HEK293 (cell line): ENCODE measurements around the gene ADRB1.

Experiments used
- EGR2 ChIP-seq: fragments of 450-650 bp; formaldehyde crosslinking; IDR thresholded peaks from 2 replicates; pipeline ENCODE4 v1.5.1; 2016; ENCODE audit warnings: low read depth, missing biosample characterization, missing genetic modification characterization
- PATZ1 ChIP-seq: fragments of 450-650 bp; formaldehyde crosslinking; IDR thresholded peaks from 2 replicates; pipeline ENCODE4 v1.5.1; 2016; ENCODE audit warnings: missing biosample characterization, missing genetic modification characterization
- PRDM1 ChIP-seq: fragments of 450-650 bp; formaldehyde crosslinking; IDR thresholded peaks from 2 replicates; pipeline ENCODE4; 2016; ENCODE audit warnings: missing biosample characterization, missing genetic modification characterization
- WT1 ChIP-seq: fragments of 450-650 bp; formaldehyde crosslinking; IDR thresholded peaks from 2 replicates; pipeline ENCODE4 v1.5.1; 2016; ENCODE audit warnings: missing biosample characterization, missing genetic modification characterization
- ZFP69B ChIP-seq: fragments of 450-650 bp; formaldehyde crosslinking; IDR thresholded peaks from 2 replicates; pipeline ENCODE4 v1.5.1; 2016; ENCODE audit warnings: missing biosample characterization, missing genetic modification characterization
- ZIC2 ChIP-seq: fragments of 450-650 bp; formaldehyde crosslinking; IDR thresholded peaks from 2 replicates; pipeline ENCODE4 v1.5.1; 2016; ENCODE audit warnings: missing biosample characterization, missing genetic modification characterization
- ZNF121 ChIP-seq: fragments of 450-650 bp; formaldehyde crosslinking; IDR thresholded peaks from 2 replicates; pipeline ENCODE4 v1.5.1; 2016; ENCODE audit warnings: missing biosample characterization, missing genetic modification characterization
- ZNF16 ChIP-seq: fragments of 450-650 bp; formaldehyde crosslinking; IDR thresholded peaks from 2 replicates; pipeline ENCODE4 v1.5.1; 2016; ENCODE audit warnings: low read depth, missing biosample characterization, missing genetic modification characterization
- ZNF175 ChIP-seq: fragments of 450-650 bp; formaldehyde crosslinking; IDR thresholded peaks from 2 replicates; pipeline ENCODE4 v1.5.1; 2016; ENCODE audit warnings: missing biosample characterization, missing genetic modification characterization
- ZNF24 ChIP-seq: fragments of 450-650 bp; formaldehyde crosslinking; IDR thresholded peaks from 2 replicates; pipeline ENCODE4 v1.5.1; 2016; ENCODE audit warnings: missing biosample characterization, missing genetic modification characterization
- ZNF341 ChIP-seq: fragments of 450-650 bp; formaldehyde crosslinking; IDR thresholded peaks from 2 replicates; pipeline ENCODE4; 2016; ENCODE audit warnings: low read depth, missing biosample characterization, missing genetic modification characterization
- ZNF354C ChIP-seq: fragments of 450-650 bp; formaldehyde crosslinking; IDR thresholded peaks from 2 replicates; pipeline ENCODE4 v1.5.1; 2016; ENCODE audit warnings: missing biosample characterization, missing genetic modification characterization, low read depth, borderline replicate concordance
- ZNF48 ChIP-seq: fragments of 450-650 bp; formaldehyde crosslinking; IDR thresholded peaks from 2 replicates; pipeline ENCODE4 v1.5.1; 2016; ENCODE audit warnings: missing biosample characterization, missing genetic modification characterization
- ZNF621 ChIP-seq: fragments of 450-650 bp; formaldehyde crosslinking; IDR thresholded peaks from 2 replicates; pipeline ENCODE4 v1.5.1; 2017; ENCODE audit warnings: missing biosample characterization, missing genetic modification characterization
- ZNF623 ChIP-seq: fragments of 450-650 bp; formaldehyde crosslinking; IDR thresholded peaks from 2 replicates; pipeline ENCODE4 v1.5.1; 2016; ENCODE audit warnings: missing biosample characterization, missing genetic modification characterization
- ZNF677 ChIP-seq: fragments of 450-650 bp; IDR thresholded peaks from 2 replicates; pipeline ENCODE4 v1.5.0; 2018; ENCODE audit warnings: missing biosample characterization, mild to moderate bottlenecking, missing genetic modification characterization, moderate library complexity
- TF ChIP-seq, protein P1 (sequence below): sonication (generic); formaldehyde crosslinking; IDR thresholded peaks from 2 replicates; pipeline ENCODE4 v1.8.1; 2022; ENCODE audit warnings: mild to moderate bottlenecking, moderate library complexity, missing genetic modification reagents
- TF ChIP-seq, protein P2 (sequence below): IDR thresholded peaks from 2 replicates; pipeline ENCODE4 v1.6.1; 2011; ENCODE audit warnings: mild to moderate bottlenecking, low read depth, low read length, borderline replicate concordance
- TF ChIP-seq, protein P3 (sequence below): fragments of 450-650 bp; formaldehyde crosslinking; IDR thresholded peaks from 2 replicates; pipeline ENCODE4 v1.5.1; 2016; ENCODE audit warnings: missing biosample characterization, missing genetic modification characterization
- TF ChIP-seq, protein P4 (sequence below): fragments of 450-650 bp; formaldehyde crosslinking; conservative IDR thresholded peaks from 2 replicates; pipeline ENCODE4 v1.5.1; 2016; ENCODE audit warnings: low read depth, missing biosample characterization, missing genetic modification characterization
- TF ChIP-seq, protein P5 (sequence below): fragments of 450-650 bp; formaldehyde crosslinking; IDR thresholded peaks from 2 replicates; pipeline ENCODE4 v1.5.1; 2016; ENCODE audit warnings: missing biosample characterization, missing genetic modification characterization, borderline replicate concordance

ADRB1 gene

DNA sequence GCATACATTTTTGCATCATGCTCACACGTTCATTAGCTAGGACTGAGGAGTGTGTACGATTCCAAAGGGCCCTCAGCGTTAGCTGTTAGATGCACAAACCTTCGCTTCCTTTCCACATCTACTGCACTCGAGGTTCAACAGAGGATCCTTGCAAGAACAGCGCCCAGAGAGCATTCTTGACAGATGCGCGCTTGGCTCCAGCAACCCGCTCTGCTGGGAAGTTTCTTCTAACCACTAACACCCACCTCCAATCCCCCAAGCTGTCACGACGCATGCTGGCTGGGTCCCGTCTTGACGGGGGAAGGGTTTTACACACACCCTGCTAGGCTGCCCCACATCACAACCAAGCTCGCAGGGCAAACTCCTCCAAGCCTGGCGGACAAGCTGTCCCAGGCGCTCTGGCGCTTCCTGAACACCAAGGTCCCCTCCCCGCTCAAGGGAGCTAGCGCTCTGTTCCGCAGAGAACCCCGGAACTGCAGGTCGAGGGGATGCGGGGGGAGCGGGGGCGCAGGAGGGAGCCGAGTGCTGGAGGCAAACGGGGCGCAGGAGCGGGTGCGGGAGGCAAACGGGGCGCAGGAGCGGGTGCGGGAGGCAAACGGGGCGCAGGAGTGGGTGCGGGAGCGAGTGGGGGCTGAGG lies 653 bp upstream of the ADRB1 start (continued):
- TF ChIP-seq, protein P1, sequence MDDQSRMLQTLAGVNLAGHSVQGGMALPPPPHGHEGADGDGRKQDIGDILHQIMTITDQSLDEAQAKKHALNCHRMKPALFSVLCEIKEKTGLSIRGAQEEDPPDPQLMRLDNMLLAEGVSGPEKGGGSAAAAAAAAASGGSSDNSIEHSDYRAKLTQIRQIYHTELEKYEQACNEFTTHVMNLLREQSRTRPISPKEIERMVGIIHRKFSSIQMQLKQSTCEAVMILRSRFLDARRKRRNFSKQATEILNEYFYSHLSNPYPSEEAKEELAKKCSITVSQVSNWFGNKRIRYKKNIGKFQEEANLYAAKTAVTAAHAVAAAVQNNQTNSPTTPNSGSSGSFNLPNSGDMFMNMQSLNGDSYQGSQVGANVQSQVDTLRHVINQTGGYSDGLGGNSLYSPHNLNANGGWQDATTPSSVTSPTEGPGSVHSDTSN (CRISPR knock-in tag) = no peak
- TF ChIP-seq EGR2 = 0 out of 2 replicates have a peak, but pooled peaks have one; percentile 12
- no peak for TF ChIP-seq ZNF621 (tag by site-specific recombination)
- no peak for TF ChIP-seq ZNF175 (tag by site-specific recombination)
- TF ChIP-seq ZNF623 (tag by site-specific recombination) = no peak
- no peak for TF ChIP-seq ZNF354C (tag by site-specific recombination)
- TF ChIP-seq PRDM1 (tag by site-specific recombination) = no peak
- TF ChIP-seq, protein P2, sequence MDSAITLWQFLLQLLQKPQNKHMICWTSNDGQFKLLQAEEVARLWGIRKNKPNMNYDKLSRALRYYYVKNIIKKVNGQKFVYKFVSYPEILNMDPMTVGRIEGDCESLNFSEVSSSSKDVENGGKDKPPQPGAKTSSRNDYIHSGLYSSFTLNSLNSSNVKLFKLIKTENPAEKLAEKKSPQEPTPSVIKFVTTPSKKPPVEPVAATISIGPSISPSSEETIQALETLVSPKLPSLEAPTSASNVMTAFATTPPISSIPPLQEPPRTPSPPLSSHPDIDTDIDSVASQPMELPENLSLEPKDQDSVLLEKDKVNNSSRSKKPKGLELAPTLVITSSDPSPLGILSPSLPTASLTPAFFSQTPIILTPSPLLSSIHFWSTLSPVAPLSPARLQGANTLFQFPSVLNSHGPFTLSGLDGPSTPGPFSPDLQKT = no peak
- no peak for TF ChIP-seq WT1 (tag by site-specific recombination)
- TF ChIP-seq ZIC2 (tag by site-specific recombination) = peak; percentile 22
- peak; percentile 96 for TF ChIP-seq ZNF677 (tag by site-specific recombination)
- TF ChIP-seq, protein P3, sequence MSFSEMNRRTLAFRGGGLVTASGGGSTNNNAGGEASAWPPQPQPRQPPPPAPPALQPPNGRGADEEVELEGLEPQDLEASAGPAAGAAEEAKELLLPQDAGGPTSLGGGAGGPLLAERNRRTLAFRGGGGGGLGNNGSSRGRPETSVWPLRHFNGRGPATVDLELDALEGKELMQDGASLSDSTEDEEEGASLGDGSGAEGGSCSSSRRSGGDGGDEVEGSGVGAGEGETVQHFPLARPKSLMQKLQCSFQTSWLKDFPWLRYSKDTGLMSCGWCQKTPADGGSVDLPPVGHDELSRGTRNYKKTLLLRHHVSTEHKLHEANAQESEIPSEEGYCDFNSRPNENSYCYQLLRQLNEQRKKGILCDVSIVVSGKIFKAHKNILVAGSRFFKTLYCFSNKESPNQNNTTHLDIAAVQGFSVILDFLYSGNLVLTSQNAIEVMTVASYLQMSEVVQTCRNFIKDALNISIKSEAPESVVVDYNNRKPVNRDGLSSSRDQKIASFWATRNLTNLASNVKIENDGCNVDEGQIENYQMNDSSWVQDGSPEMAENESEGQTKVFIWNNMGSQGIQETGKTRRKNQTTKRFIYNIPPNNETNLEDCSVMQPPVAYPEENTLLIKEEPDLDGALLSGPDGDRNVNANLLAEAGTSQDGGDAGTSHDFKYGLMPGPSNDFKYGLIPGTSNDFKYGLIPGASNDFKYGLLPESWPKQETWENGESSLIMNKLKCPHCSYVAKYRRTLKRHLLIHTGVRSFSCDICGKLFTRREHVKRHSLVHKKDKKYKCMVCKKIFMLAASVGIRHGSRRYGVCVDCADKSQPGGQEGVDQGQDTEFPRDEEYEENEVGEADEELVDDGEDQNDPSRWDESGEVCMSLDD (tag by site-specific recombination) = peak; percentile 89
- TF ChIP-seq PATZ1 (tag by site-specific recombination) = no peak
- TF ChIP-seq ZNF24 (tag by site-specific recombination) = no peak
- peak; percentile 96 for TF ChIP-seq ZNF341
- TF ChIP-seq ZFP69B = peak; percentile 21; the same call in 1 of the 2 replicates
- TF ChIP-seq ZNF121 = no peak
- TF ChIP-seq, protein P4, sequence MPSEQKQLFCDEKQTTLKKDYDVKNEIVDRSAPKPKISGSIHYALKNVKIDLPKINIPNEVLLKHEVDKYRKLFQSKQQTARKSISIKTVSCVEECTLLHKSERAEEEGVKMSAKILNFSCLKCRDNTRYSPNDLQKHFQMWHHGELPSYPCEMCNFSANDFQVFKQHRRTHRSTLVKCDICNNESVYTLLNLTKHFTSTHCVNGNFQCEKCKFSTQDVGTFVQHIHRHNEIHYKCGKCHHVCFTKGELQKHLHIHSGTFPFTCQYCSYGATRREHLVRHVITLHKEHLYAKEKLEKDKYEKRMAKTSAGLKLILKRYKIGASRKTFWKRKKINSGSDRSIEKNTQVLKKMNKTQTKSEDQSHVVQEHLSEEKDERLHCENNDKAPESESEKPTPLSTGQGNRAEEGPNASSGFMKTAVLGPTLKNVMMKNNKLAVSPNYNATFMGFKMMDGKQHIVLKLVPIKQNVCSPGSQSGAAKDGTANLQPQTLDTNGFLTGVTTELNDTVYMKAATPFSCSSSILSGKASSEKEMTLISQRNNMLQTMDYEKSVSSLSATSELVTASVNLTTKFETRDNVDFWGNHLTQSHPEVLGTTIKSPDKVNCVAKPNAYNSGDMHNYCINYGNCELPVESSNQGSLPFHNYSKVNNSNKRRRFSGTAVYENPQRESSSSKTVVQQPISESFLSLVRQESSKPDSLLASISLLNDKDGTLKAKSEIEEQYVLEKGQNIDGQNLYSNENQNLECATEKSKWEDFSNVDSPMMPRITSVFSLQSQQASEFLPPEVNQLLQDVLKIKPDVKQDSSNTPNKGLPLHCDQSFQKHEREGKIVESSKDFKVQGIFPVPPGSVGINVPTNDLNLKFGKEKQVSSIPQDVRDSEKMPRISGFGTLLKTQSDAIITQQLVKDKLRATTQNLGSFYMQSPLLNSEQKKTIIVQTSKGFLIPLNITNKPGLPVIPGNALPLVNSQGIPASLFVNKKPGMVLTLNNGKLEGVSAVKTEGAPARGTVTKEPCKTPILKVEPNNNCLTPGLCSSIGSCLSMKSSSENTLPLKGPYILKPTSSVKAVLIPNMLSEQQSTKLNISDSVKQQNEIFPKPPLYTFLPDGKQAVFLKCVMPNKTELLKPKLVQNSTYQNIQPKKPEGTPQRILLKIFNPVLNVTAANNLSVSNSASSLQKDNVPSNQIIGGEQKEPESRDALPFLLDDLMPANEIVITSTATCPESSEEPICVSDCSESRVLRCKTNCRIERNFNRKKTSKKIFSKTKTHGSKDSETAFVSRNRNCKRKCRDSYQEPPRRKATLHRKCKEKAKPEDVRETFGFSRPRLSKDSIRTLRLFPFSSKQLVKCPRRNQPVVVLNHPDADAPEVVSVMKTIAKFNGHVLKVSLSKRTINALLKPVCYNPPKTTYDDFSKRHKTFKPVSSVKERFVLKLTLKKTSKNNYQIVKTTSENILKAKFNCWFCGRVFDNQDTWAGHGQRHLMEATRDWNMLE (tag by site-specific recombination) = no peak
- TF ChIP-seq ZNF16 = no peak
- TF ChIP-seq ZNF48 = no peak
- TF ChIP-seq, protein P5, sequence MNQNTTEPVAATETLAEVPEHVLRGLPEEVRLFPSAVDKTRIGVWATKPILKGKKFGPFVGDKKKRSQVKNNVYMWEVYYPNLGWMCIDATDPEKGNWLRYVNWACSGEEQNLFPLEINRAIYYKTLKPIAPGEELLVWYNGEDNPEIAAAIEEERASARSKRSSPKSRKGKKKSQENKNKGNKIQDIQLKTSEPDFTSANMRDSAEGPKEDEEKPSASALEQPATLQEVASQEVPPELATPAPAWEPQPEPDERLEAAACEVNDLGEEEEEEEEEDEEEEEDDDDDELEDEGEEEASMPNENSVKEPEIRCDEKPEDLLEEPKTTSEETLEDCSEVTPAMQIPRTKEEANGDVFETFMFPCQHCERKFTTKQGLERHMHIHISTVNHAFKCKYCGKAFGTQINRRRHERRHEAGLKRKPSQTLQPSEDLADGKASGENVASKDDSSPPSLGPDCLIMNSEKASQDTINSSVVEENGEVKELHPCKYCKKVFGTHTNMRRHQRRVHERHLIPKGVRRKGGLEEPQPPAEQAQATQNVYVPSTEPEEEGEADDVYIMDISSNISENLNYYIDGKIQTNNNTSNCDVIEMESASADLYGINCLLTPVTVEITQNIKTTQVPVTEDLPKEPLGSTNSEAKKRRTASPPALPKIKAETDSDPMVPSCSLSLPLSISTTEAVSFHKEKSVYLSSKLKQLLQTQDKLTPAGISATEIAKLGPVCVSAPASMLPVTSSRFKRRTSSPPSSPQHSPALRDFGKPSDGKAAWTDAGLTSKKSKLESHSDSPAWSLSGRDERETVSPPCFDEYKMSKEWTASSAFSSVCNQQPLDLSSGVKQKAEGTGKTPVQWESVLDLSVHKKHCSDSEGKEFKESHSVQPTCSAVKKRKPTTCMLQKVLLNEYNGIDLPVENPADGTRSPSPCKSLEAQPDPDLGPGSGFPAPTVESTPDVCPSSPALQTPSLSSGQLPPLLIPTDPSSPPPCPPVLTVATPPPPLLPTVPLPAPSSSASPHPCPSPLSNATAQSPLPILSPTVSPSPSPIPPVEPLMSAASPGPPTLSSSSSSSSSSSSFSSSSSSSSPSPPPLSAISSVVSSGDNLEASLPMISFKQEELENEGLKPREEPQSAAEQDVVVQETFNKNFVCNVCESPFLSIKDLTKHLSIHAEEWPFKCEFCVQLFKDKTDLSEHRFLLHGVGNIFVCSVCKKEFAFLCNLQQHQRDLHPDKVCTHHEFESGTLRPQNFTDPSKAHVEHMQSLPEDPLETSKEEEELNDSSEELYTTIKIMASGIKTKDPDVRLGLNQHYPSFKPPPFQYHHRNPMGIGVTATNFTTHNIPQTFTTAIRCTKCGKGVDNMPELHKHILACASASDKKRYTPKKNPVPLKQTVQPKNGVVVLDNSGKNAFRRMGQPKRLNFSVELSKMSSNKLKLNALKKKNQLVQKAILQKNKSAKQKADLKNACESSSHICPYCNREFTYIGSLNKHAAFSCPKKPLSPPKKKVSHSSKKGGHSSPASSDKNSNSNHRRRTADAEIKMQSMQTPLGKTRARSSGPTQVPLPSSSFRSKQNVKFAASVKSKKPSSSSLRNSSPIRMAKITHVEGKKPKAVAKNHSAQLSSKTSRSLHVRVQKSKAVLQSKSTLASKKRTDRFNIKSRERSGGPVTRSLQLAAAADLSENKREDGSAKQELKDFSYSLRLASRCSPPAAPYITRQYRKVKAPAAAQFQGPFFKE (tag by site-specific recombination) = 0 out of 2 replicates have a peak, but pooled peaks have one; percentile 59
